B cell (primary cell): Measurements from ENCODE around the gene PABPN1.

Experiments
- CTCF ChIP-seq: fragments of 200-600 bp; IDR thresholded peaks from one replicate; pipeline ENCODE4 v1.8.0; 2022; ENCODE audit warnings: antibody characterized with exemption, mild to moderate bottlenecking
- EZH2 ChIP-seq: IDR thresholded peaks from 2 replicates; pipeline ENCODE4 v1.6.1; 2012; ENCODE audit warnings: borderline replicate concordance, low read depth, mild to moderate bottlenecking, moderate library complexity, low read length; ENCODE audit not compliant: insufficient read depth, poor library complexity, severe bottlenecking

- no peak for TF ChIP-seq CTCF
- no peak for TF ChIP-seq EZH2
These were observed at the start of gene PABPN1 for GRCh38 chr14:23320584-23321571.
